Mammary epithelial cell (primary cell): Measurements from ENCODE around the gene FAM118B.

ENCODE experiments used
- CTCF ChIP-seq, 2 donors: IDR thresholded peaks in 1 of 2; conservative IDR thresholded peaks in 1 of 2; 2 replicates each; pipeline ENCODE4 v1.5.1; 2011 to 2012; ENCODE audit warnings: inconsistent platforms in 2 of 2, low read length in 2 of 2, mild to moderate bottlenecking in 2 of 2, control low read depth in 1 of 2, low read depth in 1 of 2; ENCODE audit not compliant: insufficient read depth in 1 of 2; ENCODE audit errors: extremely low read depth in 1 of 2
- EZH2 ChIP-seq: IDR thresholded peaks from 2 replicates; pipeline ENCODE4 v1.6.1; 2012; ENCODE audit warnings: low read length, inconsistent platforms, borderline replicate concordance

DNA sequence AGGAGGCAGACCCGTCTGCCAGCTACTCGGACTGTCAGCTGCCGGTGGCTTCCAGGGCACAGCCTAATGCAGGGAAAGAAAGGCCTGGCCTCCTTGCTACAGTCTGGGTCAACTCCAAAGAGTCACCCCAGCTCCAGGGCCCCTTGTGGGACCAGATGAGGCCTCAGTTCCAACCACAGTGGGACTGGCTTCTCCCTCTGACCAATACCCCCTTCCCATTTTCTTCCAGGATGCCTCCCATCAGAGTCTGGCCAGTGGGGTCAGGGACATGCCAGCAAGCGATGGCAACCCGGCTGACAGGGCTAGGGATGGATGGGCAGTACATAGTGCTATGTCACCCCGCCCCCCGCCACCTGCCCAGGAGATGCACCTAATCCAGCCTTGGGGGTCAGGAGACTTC is 36.8 kb upstream of the FAM118B start:
- TF ChIP-seq CTCF (conservative IDR thresholded peaks at IDR 0.05 in 1 of 2, IDR thresholded peaks at IDR 0.05 in 1 of 2; ENCODE audit: extremely low read depth in 1 of 2, insufficient read depth in 1 of 2, low read depth in 1 of 2, low read length in 2 of 2) (no peak), EZH2 (no peak)
